Activated naive CD4-positive, alpha-beta T cell (primary cell): Measurements from ENCODE around the gene PTPRD.

Experiments used
- DNase-seq, 4 experiments: peaks; one replicate each; lab custom pipeline; 2025; lab: John Stamatoyannopoulos, UW

PTPRD gene

DNA sequence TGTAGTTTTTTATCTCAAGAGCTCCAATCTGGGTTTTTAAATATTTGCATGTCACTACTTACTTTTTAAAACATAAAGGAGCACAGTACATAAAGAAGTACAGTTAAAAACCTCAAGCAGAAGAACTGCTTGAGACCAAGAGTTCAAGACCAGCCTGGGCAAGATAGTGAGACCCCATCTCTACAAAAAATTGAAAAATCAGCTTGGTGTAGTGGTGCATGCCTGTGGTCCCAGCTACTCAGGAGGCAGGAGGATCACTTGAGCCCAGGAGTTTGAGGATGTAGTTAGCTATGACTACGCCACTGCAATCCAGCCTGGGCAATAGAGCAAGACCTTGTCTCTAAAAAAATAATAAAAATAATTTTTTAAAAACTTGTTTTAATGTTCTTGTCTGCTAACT lies 1840.5 kb downstream of the PTPRD start:
- no peak for DNase-seq

DNA sequence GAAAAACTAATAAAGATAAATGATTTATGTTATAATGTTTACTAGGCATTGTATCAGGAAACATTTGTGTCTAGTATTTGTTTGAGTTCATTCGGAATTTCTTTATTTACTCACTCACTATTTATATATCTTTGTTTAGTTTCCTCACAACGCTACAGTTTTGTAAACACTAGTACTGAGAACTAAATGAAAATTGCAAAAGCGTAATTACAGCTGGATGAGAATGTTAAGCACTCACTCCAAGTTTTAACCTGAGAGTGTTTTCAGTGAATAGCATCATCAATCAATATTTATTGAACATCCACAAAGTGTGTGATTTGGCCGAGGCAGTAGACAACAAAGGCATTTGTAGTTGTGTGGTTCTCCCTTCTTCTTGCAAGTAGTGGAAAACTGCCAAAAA lies 1843.6 kb downstream of the PTPRD start:
- DNase-seq, result no peak

DNA sequence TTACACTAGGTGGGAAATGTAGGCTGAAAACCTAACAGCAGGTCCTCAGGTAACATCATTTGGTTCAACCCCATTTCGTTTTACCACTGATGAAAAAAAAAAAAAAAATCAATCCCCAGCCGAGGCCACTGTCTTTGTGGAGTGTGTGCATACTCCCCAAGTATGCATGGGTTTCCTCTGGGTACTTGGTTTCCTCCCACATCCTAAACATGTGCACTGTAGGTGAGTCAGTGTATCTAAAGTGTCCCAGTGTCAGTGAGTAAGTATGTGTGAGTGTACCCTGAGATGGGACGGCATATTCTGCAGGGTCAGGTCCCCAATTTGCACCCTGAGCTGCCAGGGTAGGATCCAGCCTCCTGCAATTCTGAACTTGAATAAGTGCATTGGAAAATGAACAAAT lies 1846.7 kb downstream of the PTPRD start:
- DNase-seq, result no peak

DNA sequence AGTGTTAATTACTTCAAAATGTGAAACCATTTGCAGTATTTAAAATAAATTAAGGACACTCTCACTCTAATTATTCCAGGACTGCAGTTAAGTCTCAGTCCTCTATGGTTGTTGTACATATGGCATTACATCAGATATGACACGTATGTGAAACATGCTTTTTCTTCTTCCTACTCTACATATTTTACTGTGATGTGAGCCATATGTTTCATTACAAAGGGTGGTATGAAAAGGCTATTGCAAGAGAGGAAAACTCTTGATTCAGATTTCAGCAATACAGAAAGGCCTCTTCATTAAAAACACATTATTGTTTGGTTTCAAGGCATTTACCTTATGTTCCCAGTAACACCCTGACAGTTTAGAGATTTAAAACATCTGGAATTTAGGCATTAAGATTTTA lies 1848.8 kb downstream of the PTPRD start:
- no peak for DNase-seq

DNA sequence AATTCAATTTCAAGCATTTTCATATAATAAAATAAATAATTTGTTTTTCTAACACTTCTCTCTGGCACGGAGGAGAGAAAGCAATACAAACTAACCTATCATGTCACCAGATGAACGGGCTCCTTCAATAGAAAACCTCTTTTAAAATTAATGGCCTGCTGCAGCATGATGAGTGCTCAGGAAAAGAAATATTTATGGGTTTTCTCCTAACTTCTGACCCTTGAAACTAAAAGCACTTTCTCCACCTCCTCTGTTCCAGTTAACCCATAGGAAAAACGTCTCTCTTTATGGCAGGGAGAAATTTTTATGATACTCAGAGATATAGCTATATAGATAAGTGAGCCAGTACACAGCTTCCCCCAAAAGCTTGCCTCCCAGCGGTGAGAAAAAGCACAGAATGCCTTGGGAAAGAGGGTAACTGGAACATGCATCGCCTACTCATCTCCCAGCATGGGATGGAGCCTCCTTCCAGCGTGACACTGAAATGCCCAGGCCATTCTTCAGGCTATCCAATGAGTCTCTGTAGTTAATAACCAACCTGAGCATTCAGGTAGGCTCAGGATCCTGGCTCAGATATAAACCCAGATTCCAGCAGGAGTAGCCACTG lies 1850.2 kb downstream of the PTPRD start:
- DNase-seq, result no peak

DNA sequence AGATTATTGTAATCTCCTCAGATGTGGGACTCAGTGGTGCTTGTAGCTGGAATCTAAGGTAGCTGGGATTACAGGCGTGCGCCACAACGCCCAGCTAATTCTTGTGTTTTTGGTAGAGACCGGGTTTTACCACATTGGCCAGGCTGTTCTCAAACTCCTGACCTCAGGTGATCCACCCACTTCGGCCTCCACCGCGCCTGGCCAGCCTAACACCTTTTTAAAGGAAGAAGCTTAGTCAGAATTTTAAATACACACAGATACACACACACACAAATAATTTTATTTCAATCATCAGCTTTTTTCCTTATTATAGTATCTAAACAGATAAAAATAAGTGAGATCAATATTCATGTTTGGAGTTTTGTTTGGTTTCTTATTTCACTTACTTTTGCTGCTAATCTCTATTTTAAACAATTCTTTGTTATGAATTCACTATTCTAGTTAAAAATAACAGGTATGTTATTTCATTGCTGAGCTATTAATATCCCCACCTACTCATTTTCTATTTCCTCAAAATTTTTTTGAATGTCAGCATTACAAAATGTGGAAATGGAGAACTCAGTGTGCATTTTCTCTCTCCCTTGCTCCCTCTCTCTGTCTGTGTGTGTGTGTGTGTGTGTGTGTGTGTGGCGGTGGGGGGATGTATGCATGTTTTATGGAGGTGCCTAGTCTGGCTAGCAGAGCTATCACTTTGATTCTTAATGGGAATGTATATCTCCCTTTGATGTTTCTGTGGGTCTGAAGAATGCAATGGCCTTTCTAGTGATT lies 1852.6 kb downstream of the PTPRD start:
- no peak for DNase-seq

DNA sequence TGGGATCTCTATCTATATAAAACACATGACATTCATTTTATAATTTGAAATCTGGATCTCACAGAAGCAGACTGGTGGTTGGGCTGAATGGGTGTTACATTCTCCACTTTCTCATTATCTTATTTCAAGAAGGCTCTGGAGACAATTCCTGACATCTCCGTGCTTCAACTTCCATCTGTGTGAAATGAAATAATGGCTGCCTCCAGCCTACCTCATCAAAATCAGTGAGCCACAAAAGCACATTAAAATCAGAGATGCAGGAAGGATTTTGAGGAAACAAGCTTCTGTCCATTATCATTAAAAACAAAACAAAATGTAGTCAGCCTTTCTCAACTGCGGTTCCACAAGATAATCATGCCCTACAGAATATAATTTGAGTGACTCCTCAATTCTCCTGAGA lies 1854.9 kb downstream of the PTPRD start:
- DNase-seq, result no peak

DNA sequence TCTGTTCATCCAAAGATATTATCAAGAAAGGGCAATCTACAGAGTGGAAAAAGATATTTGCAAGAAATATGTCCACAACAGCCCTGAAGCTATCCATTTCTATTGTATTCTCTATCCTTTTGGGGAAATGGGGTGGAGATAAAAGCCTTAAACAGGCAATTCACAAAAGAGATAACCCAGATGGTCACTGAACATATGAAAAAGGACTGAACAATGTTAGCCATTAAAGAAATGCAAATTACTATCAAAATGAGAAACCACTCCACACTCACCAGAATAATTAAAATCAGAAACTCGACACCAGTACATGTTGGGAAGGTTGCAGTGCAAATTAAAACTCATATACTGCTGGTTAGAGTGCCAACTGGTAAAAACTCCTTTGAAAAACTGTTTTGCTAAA lies 1858.1 kb downstream of the PTPRD start:
- DNase-seq, result no peak

DNA sequence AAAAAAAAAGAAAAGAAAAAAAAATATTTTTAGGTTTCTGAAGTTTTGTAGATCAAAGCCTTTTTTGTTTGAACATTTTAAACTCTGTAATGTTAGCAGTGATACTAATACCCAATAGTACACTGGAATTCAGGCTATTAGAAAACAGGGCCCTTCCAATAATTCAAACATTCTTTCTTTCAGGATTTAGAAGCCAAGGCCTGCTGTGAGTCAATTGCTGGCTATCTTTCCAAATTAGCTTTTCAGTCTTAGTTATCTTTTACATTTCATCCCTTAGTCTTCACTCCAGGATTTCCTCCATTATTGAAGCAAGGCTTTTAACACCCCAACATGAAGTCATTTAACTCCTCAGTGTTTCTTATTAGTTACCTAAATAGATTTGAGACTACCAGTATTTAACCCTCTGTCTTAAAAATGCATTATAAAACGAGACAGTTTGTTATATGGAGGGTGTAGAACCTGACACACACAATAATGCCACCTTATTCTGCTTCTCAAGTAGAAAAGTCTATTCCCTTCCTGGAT lies 1861.3 kb downstream of the PTPRD start:
- no peak for DNase-seq

DNA sequence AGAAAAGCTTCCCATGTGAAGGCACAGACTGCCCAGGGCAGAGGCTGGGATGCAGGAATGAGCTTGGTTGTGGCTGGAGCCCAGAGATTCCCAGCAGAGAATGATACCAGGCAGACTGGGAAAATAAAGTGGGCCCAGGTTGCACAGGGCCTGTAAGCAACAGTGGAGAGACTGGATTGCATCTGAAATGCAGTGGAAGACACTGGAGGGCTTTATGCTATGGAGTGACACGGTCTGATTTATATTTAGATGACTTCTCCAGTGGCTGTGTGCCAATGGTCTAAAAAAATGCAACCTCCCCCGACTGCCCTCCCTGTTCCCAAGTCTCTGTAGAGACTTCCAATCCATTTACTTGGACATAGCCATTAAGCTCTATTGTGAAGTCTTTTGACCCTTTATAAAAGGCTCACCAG lies 1862.2 kb downstream of the PTPRD start:
- DNase-seq, result no peak

DNA sequence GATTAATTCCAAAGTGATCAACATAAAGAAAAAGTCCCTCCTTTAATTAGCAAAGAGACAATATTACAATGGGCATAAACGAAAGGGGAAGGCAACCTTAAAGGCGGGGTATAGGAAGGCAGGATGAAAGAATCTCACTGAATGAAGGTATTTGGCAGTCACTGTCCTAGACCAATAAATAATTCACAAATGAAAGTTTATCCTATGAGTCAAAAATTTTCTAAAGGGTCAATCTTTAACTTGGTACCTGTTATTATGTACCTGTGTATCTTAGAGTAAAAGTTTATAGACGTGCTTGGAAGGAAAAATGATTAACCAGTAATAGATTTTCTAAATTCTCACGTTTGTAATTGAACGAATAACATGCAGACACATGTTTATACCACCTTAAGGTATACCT lies 1867.5 kb downstream of the PTPRD start:
- DNase-seq, result no peak

DNA sequence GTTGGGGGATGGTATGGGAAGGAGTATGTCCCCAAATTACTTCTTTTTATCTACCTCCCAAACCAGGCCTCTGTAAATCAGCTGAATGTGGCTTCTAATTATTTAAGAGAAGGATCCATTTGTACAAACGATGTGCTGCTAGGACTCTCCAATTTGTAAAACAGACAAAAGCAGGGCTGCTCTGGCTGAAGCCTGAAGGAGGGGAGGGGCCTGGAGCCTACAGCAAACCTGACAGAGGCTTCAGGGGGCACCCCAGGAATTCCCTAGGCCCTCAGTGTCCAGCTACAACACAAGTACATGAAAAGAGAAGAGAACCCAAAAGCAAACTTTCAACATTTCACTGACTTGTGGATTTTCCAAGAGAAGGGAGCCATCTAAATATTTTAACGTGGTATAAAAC lies 1873.9 kb downstream of the PTPRD start:
- DNase-seq, result no peak

DNA sequence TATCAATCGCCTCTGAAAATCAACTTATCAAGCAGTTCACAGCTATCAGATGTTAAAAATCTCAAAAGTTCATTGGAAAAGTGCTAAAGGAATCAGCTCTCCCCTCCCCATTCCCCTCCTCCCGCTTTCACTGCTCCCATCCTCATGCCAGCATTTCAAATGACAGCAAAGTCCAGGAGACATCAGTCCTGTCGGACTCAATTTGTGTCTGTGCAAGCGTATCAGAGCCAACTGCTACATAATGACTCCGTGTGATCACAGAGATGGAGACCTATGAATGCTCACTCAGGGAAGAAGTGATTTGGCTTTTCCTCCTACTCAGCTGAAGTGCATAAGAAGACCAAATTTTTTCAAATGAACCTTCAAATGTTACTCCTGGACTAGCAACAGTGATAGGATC lies 1876.0 kb downstream of the PTPRD start:
- no peak for DNase-seq

DNA sequence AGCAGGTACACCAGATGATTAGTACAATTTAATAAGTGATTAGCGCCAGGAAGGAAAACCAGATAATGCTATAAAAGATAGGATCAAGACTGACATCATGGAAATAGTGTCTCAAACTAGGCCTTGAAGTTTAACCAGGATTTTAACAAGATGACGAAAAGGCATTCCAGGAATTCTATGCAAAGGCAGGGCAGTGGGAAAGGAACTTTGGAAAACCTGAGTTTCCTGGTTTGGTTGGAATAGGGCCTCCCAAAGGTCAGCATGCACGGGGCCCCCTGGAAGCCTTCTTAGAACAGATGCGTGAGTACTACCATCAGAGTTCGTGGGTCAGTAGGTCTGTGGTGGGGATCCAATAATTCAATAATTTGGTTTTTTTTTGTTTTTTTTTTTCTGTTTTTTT lies 1878.0 kb downstream of the PTPRD start:
- DNase-seq, result no peak

DNA sequence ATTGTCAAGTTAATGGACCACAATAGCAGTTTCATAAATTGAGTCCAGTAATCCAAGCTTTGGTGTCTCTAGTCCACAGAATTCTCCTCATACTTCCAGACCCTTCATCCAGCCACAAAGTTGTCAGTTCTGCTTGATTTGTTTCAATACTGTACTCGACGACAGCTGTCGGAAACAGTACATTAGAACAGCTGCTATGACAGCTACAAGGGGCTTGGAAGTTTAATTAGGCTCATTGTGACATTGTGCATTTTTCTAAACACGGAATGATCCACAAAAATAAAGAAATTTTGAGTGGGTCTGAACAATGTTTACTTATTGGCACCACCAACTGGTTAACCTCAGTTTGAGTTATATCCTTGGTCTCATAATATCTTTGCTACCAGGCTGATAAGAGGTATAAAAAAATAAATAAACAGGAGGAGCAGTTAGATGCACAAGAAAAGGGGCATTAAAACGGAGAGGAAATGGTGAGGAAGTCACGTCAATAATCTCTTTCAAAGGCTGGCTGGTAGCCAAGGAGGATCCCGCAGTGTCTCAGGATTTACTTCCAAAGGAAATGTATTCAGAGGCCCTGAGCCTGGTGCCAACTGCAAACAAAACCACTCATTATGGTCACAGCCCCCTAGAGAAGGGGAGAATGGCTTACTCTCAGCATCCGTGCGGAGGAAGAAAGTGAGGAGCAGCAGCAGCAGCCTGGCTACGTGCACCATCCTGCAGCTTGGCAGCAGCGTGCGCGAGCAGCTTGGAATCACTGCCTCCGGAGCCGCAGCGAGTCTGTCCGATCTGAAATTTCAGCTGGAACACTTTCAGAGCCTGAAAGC lies 1879.5 kb downstream of the PTPRD start:
- no peak for DNase-seq

DNA sequence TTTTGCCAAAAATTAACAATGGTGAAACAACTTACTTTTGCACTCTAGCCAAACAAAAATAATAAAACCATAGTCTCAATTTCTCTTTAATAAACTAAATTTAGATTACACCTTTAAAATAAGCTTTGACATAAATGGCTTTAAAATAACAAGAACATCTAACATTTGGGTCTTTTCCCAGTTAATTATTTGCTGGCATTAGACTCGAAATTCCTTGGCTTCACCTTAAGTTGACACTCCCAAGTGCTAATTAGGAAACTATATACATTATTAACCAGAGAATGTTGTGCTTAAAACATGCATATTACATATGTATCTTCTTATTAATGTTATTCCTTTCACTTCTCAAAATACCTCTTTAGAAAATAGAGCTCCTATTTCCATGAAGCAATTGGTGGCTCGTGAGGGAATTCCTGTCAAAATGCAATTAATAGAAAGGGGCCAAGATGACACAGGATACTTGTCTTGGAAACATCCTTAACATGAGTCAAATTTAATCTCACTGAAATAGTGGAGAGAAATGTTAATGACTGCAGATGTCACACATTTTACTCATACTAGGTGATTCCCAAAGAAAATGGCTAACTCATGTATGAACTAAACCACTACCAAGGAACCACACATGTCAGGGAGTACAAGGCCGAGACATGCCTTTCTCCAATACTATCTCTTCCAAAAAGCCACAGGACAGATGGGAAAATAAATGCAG lies 1880.3 kb downstream of the PTPRD start:
- no peak for DNase-seq

DNA sequence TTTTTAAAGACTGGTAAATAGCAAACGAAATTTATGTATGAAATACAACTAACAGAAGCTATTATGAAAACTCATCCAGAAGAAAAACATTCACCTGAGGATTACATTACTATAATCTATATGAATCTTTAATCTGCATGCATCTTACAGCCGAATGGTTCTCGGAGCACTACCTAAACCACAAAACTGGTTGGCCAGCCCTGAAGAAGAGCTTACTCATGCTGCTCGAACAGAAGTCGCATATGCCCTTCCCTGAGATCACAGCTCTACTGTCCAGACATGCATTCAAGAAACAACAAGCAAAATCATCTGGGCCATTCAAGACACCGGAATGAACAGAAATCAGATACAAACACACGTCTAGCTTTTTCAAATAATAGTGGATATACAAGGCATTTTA lies 1882.2 kb downstream of the PTPRD start:
- no peak for DNase-seq

DNA sequence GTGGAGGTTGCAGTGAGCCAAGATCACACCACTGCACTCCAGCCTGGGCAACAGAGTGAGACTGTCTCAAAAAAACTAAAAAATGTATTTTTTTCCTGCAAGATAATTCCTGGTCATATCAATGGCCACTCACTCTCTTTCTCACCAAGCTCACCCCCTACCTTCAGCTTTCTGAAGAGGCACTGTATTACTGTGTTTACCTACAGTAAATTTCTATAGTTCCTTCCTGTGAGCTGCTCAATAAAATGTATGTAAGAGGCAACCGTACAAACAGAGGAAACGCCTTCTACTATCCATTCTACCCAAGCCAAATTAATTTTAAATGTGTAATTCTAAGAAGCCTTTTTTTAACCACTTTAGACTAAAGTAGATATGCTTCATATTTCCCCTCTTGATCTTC lies 1883.9 kb downstream of the PTPRD start:
- DNase-seq, result no peak

DNA sequence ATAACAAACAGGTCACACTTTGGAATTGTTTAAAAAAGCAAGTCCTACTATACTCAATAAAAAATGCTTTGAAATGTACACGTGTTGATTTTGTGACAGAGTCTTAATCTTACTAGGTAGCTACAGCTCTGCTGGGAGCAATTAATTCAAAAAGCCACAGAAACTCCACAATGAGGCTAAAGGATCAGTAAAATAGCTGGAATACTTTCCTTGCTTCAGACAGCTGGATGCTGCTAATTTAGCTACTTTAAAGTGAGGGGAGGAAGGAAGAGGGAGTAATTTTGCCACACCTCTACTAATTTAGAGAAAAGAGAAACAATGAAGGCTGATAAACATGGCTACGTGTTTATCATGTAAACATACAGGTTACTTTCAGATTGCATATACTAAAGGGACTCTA lies 1885.6 kb downstream of the PTPRD start:
- no peak for DNase-seq

DNA sequence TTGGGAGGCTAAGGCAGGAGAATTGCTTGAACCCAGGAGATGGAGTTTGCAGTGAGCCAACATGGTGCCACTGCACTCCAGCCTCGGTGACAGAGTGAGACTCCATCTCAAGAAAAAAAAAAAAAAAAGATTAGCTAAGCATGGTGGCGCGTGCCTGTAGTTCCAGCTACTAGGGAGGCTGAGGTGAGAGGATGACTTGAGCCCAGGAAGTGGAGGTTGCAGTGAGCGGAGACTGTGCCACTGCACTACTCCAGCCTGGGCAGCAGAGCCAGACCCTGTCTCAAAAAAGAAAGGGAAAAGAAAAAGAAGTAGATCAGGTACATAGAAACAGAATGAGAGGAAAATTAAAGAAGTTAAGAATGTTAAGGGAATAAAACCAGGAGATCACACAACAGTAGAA lies 1886.1 kb downstream of the PTPRD start:
- DNase-seq, result no peak

DNA sequence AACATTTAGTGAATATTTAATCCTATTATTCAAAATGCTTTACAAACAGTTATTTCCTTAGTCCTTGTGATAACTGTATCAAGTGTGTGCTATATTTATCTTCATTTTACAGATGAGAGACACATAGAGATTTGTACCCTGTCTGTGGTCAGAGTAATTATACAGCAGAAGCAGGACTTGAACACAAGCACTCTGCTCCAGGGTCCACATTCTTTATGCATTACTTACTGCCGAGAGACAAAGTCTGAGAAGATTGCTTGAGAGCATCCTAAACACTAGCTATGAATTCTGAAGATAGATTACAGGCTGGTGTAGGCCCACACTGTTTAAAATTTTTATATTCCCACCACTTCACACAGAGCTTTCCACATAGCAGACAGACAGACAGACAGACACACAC lies 1887.2 kb downstream of the PTPRD start:
- no peak for DNase-seq

DNA sequence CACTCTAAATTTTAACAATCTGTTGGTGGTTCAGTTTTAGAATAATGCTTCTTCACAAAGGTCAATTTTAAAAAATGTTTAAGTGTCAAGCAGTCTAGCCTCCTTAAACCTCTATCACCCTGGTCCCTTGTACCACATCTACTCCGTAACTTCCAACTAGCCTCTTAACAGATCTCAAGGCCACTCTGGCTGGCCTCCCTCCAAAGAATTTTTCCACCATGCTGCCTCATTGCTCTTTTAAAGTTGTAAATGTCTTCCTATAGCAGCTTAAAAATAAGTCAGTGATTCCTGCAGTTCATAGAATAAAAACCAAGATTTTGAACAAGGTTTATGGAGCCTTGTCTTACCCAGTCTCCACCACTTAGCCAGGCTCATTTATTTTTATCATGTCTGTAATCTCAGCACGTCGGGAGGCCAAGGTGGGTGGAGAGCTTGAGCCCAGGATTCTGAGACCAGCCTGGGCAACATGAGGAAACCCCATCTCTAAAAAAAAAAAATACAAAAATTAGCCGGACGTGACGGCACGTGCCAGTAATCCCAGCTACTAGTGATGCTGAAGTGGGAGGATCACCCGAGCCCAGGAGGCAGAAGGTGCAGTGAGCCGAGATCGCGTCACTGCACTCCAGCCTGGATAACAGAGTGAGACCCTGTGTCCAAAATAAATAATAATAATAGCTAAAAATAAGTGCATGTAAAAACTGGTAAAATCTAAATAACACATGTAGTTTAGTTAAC lies 1888.4 kb downstream of the PTPRD start:
- DNase-seq, result no peak
